Neural cell (in vitro differentiated cells): Measurements from ENCODE around the gene MMP15.

Experiments used
- CTCF ChIP-seq: fragments of 450-650 bp; IDR thresholded peaks from 2 replicates; pipeline ENCODE4 v1.5.1; 2014; ENCODE audit warnings: antibody characterized with exemption, mild to moderate bottlenecking, moderate library complexity; ENCODE audit not compliant: poor library complexity, severe bottlenecking
- EP300 ChIP-seq: fragments of 450-650 bp; conservative IDR thresholded peaks from 2 replicates; pipeline ENCODE4 v1.6.1; 2014; ENCODE audit warnings: antibody characterized with exemption, mild to moderate bottlenecking, moderate library complexity; ENCODE audit not compliant: poor library complexity, severe bottlenecking
- MXI1 ChIP-seq: fragments of 450-650 bp; conservative IDR thresholded peaks from 2 replicates; pipeline ENCODE4 v1.6.1; 2014; ENCODE audit warnings: antibody characterized with exemption, mild to moderate bottlenecking; ENCODE audit not compliant: poor library complexity, severe bottlenecking
- POLR2AphosphoS5 ChIP-seq: IDR thresholded peaks from 2 replicates; pipeline ENCODE4 v1.6.1; 2012
- RAD21 ChIP-seq: fragments of 450-650 bp; conservative IDR thresholded peaks from 2 replicates; pipeline ENCODE4 v1.6.1; 2014; ENCODE audit warnings: antibody characterized with exemption, mild to moderate bottlenecking, moderate library complexity

DNA sequence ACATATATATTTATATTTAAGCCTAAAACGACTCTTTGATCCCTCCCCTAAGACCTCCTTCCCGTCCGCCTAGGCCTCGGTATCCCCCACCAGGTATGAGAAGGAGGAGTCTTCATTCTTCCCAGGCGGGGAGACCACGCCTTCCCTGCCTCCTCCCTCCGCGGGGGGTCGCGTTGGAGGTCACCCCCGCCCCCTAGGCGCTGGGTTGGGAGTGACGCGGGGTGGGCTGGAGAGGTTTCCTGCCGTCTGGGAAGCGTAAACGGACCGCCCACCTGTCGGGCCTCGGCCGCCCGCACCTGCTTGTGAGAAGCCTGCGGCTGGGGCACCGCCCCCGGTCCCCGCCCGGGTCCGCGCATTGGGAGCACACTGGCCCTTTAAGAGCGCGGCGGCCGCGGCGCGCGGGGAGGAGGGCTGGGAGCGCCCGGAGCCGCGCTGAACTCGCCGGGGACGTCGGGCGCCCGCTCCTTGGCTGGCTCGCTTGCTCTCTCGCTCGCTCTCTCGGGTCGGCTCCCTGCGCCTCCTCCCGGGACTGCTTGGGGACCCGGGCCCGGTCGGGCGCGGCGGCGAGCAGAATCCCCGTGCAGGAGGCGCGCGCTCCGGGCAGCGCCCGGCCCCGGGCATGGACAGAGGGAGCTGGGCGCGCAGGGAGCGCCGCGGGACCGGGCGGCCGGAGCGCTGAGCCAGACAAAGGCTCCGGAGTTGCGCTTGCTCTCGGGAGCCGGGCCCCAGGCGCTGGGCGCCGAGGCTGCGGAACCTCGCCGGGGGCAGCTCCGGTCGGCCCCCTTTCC is at the start of gene MMP15:
- no peak for TF ChIP-seq CTCF
- peak; percentile 42 for TF ChIP-seq EP300
- peak; percentile 77 for TF ChIP-seq POLR2AphosphoS5
- TF ChIP-seq MXI1: peak; percentile 47
- peak; percentile 28 for TF ChIP-seq RAD21
